Medulla oblongata (tissue), 1 donor: Measurements from ENCODE around the gene SLC66A1.

ENCODE experiments used
- DNase-seq: peaks from one replicate; pipeline ENCODE4 v3.0.0-alpha.2; 2015; ENCODE audit errors: extremely low spot score

Gene SLC66A1

GRCh38 chr1:19325368-19325957, 13.3 kb downstream of the SLC66A1 start:
- no peak for DNase-seq

- DNase-seq, result no peak
These were observed 14.0 kb downstream of the SLC66A1 start for GRCh38 chr1:19325958-19326747.

GRCh38 chr1:19326748-19327065, 14.6 kb downstream of the SLC66A1 start:
- no peak for DNase-seq

- no peak for DNase-seq
These were observed 15.2 kb downstream of the SLC66A1 start for GRCh38 chr1:19327301-19327700.

GRCh38 chr1:19327736-19328135, 15.6 kb downstream of the SLC66A1 start:
- DNase-seq, result no peak

GRCh38 chr1:19328486-19328885, 16.4 kb downstream of the SLC66A1 start:
- DNase-seq, result no peak

- no peak for DNase-seq
These were observed 17.1 kb downstream of the SLC66A1 start for GRCh38 chr1:19329188-19329587.

- no peak for DNase-seq
These were observed 17.5 kb downstream of the SLC66A1 start for GRCh38 chr1:19329611-19330010.

- no peak for DNase-seq
These were observed 18.5 kb downstream of the SLC66A1 start for GRCh38 chr1:19330449-19331135.

- DNase-seq, result no peak
These were observed 19.2 kb downstream of the SLC66A1 start for GRCh38 chr1:19331262-19331878.

GRCh38 chr1:19332832-19333231, 20.7 kb downstream of the SLC66A1 start:
- DNase-seq, result no peak

- DNase-seq, result no peak
These were observed 21.6 kb downstream of the SLC66A1 start for GRCh38 chr1:19333587-19334354.

GRCh38 chr1:19336543-19336942, 24.4 kb downstream of the SLC66A1 start:
- DNase-seq, result no peak

GRCh38 chr1:19337289-19337688, 25.2 kb downstream of the SLC66A1 start:
- DNase-seq, result no peak

GRCh38 chr1:19338323-19338762, 26.2 kb downstream of the SLC66A1 start:
- no peak for DNase-seq

GRCh38 chr1:19339214-19339861, 27.2 kb downstream of the SLC66A1 start:
- no peak for DNase-seq

GRCh38 chr1:19340387-19340937, 28.3 kb downstream of the SLC66A1 start:
- DNase-seq, result no peak

GRCh38 chr1:19341201-19342061, 29.3 kb downstream of the SLC66A1 start:
- DNase-seq, result peak; percentile 55

- no peak for DNase-seq
These were observed 30.1 kb downstream of the SLC66A1 start for GRCh38 chr1:19342062-19342750.
